Osteocyte (in vitro differentiated cells): ENCODE results near the gene RILPL1. TPM values are rescaled to one million over a fixed set of nuclear protein-coding genes. Genes with fewer than 3 reads are reported as not detected.
A peak's percentile ranks its signal among the peaks of the same experiment; 100 is the strongest.
"Not testable (repeated sequence)": the region's sequence is repeated elsewhere in the genome, so short reads cannot be mapped to it uniquely, and the experiment has no call there.

ENCODE experiments used
- DNase-seq: peaks from one replicate; pipeline ENCODE4 v3.0.0; 2021; ENCODE audit warnings: mixed read lengths; ENCODE audit not compliant: unreplicated experiment; ENCODE audit errors: extremely low spot score
- H3K27ac Mint-ChIP-seq: one replicate; pipeline ENCODE4 v1.8.0; 2021; ENCODE audit warnings: mild to moderate bottlenecking, mixed read lengths; ENCODE audit not compliant: unreplicated experiment
- H3K27me3 Mint-ChIP-seq: one replicate; pipeline ENCODE4 v1.8.0; 2021; ENCODE audit warnings: mixed read lengths; ENCODE audit not compliant: unreplicated experiment
- H3K36me3 Mint-ChIP-seq: one replicate; pipeline ENCODE4 v1.8.0; 2021; ENCODE audit warnings: mixed read lengths; ENCODE audit not compliant: unreplicated experiment
- H3K4me1 Mint-ChIP-seq: one replicate; pipeline ENCODE4 v1.8.0; 2021; ENCODE audit warnings: mixed read lengths; ENCODE audit not compliant: unreplicated experiment
- H3K4me3 Mint-ChIP-seq: one replicate; pipeline ENCODE4 v1.8.0; 2021; ENCODE audit warnings: mild to moderate bottlenecking, moderate library complexity, mixed read lengths; ENCODE audit not compliant: unreplicated experiment
- H3K9me3 Mint-ChIP-seq: one replicate; pipeline ENCODE4 v1.8.0; 2021; ENCODE audit warnings: mixed read lengths; ENCODE audit not compliant: unreplicated experiment
- total RNA-seq: library from RNA; stranded (reverse); gene quantifications from 2 replicates; pipeline ENCODE4 v1.2.1, GENCODE V29; 2021
- TF ChIP-seq, protein P1 (sequence below): fragments of 200-600 bp; sonication (generic); IDR thresholded peaks from 2 replicates; pipeline ENCODE4 v1.5.0; 2021; ENCODE audit warnings: antibody characterized with exemption, mild to moderate bottlenecking, moderate library complexity

RILPL1 gene
- total RNA-seq, 1 donor from 2014 or later = 35.1 TPM

DNA sequence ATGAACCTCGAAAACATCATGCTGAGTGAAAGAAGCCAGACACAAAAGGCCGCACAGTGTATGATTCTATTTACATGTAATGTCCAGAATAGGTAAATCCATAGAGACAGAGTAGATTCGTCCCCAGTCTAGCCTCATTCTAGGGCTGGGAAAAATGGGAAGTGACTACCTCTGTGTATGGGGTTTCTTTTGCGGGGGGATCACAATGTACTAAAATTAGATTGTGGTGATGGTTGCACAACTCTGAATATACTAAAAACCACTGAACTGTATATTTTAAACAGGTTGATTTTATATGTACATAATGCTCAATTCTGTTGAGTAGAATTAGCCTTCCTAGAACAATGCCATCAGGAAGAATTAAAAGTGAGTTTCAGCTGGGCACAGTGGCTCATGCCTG lies 90.7 kb downstream of the RILPL1 start:
- H3K36me3 Mint-ChIP-seq = no peaks in the 10 kb centered on the region

DNA sequence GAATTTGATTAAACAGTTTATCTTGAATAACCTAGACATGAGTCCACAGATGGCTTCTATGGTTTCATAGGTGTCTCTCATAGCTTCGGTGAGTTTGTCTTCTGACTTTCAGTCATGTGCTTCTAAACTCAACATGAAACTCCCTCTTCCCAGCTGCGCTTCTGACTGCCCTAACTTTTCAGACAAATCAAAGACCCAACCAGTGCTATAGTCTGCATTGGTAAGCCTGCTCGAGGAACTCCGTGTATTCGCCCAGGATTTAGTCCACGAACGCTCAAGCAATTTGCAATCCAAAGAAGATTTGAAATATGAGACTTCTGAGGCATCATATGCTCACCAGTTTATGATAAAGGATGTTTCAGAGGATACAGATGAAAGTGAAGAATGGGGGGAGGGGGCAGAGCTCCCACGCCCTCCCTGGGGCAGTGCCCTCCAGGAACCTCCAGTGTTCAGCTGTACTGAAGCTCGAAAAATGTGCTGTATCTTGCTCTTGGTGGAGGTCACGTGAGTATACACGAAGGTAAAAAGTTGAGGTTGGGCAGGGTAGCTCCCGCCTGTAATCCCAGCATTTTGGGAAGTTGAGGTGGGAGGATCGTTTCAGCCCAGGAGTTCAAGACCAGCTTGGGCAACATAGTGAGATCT lies 91.9 kb downstream of the RILPL1 start:
- Mint-ChIP-seq H3K27ac (no peak overlapping the region), H3K9me3 (no peaks in the 10 kb centered on the region), H3K27me3 (no peaks in the 10 kb centered on the region), H3K4me1 (peaks cover 21% of the 10 kb centered on the region), H3K36me3 (no peaks in the 10 kb centered on the region), H3K4me3 (no peak overlapping the region)
- TF ChIP-seq, protein P1, sequence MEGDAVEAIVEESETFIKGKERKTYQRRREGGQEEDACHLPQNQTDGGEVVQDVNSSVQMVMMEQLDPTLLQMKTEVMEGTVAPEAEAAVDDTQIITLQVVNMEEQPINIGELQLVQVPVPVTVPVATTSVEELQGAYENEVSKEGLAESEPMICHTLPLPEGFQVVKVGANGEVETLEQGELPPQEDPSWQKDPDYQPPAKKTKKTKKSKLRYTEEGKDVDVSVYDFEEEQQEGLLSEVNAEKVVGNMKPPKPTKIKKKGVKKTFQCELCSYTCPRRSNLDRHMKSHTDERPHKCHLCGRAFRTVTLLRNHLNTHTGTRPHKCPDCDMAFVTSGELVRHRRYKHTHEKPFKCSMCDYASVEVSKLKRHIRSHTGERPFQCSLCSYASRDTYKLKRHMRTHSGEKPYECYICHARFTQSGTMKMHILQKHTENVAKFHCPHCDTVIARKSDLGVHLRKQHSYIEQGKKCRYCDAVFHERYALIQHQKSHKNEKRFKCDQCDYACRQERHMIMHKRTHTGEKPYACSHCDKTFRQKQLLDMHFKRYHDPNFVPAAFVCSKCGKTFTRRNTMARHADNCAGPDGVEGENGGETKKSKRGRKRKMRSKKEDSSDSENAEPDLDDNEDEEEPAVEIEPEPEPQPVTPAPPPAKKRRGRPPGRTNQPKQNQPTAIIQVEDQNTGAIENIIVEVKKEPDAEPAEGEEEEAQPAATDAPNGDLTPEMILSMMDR = no peak
- no peak for DNase-seq

More for the DNA sequence above, 90.7 kb downstream of the RILPL1 start:
- Mint-ChIP-seq H3K27me3 (no peaks in the 10 kb centered on the region), H3K4me3 (no peak overlapping the region), H3K4me1 (peaks cover 21% of the 10 kb centered on the region), H3K27ac (no peak overlapping the region), H3K9me3 (no peaks in the 10 kb centered on the region)
- TF ChIP-seq, protein P1 = no peak
- no peak for DNase-seq

DNA sequence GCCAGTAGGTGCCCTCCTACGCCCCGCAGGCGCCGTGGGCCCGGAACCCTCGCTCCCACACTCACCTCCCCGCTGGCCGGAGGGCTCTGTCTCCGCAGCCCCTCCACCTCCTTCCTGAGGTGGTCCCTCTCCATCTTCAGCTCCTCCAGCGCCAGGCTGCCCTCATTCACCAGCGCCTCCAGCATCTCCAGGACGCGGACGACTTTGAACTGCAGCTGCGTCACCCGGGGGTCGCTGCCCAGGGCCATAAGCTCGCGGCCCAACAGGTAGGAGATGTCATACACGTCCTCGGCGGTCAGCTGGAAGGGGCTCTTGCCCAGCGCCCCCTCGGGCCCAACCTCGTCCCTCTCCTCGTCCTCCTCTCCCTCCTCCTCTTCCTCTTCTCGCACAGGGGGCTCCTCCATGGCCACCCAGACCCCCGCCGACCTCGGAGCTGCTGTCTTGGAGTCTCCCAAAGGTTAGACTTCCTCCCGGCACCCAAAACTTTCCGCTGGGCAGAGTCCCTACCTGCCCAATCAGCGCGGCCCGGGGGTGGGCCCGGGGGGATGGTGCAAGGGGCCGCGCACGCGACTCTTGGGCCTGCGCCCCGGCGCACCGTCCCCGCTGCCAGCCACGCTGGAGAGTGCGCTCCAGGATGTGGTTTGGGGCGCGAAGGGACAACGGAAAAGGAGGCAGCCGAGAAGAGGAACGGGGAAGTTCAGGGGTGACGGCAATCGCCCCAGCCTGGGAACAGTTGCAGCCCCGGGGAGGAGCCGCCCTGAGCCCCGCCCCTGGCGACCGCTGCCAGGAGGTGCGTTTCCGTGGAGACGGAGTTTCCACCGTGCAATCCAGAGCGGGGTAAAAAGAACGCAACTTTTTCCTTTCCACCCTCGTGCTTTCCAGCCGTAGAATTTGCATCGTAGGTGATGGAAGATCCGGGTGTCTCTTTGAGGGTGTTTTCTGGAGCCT lies 97.2 kb downstream of the RILPL1 start, which contains the start of gene RILPL2:
Gene RILPL2 (minus strand): TSS at position 668 of the 948 bp plus-strand sequence. CDS start 264 bp downstream, at position 404.
- Mint-ChIP-seq H3K27ac (peak within 1 kb of the TSS; percentile 87), H3K4me1 (peaks cover 25% of the 10 kb centered on the region), H3K4me3 (peak within 1 kb of the TSS; percentile 97), H3K36me3 (no peaks in the 10 kb centered on the region), H3K27me3 (no peaks in the 10 kb centered on the region), H3K9me3 (no peaks in the 10 kb centered on the region)
- TF ChIP-seq, protein P1 = no peak
- DNase-seq = peak; percentile 92

DNA sequence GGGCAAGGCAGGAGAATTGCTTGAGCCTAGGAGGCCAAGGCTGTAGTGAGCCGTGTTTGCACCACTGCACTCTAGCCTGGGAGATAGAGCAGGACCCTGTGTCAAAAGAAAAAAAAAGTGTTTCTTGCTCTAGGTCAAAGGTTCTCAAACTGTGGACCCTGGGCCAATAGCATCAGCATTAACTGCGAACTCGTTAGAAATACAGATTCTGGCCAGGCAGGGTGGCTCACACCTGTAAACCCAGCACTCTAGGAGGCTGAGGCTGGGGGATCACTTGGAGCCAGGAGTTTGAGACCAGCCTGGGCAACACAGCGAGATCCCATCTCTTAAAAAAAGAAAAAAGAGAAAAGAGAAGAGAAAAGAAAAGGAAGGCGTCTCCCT lies 97.9 kb downstream of the RILPL1 start:
- peak overlapping the region; percentile 97 for H3K4me3 Mint-ChIP-seq
- H3K27ac Mint-ChIP-seq = peak overlapping the region; percentile 87
- TF ChIP-seq, protein P1 = no peak
- peaks cover 4% of the 10 kb centered on the region for H3K36me3 Mint-ChIP-seq
- no peaks in the 10 kb centered on the region for H3K27me3 Mint-ChIP-seq
- no peak for DNase-seq
- peaks cover 25% of the 10 kb centered on the region for H3K4me1 Mint-ChIP-seq
- H3K9me3 Mint-ChIP-seq = no peaks in the 10 kb centered on the region

DNA sequence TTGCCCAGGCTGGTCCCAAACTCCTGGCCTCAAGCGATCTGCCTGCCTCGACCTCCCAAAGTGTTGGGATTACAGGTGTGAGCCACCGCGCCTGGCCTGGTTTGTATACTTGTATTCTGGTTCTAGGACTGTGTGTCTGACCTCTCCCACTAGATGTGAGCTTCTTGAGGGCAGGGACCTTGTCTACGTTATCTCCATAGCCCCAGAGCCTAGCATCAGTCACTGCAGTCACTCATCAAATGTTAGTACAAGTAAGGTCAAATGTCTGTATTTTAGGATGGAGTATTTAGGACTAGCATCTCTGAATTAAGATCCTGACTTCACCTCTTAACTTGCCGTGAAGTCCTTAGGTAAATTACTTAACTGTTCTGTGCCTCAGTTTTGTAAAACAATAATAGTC lies 99.9 kb downstream of the RILPL1 start:
- no peaks in the 10 kb centered on the region for H3K27me3 Mint-ChIP-seq
- no peak overlapping the region for H3K27ac Mint-ChIP-seq
- TF ChIP-seq, protein P1 = no peak
- no peak for DNase-seq
- no peaks in the 10 kb centered on the region for H3K9me3 Mint-ChIP-seq
- H3K36me3 Mint-ChIP-seq = peaks cover 8% of the 10 kb centered on the region
- H3K4me1 Mint-ChIP-seq = peaks cover 25% of the 10 kb centered on the region
- H3K4me3 Mint-ChIP-seq = no peak overlapping the region

DNA sequence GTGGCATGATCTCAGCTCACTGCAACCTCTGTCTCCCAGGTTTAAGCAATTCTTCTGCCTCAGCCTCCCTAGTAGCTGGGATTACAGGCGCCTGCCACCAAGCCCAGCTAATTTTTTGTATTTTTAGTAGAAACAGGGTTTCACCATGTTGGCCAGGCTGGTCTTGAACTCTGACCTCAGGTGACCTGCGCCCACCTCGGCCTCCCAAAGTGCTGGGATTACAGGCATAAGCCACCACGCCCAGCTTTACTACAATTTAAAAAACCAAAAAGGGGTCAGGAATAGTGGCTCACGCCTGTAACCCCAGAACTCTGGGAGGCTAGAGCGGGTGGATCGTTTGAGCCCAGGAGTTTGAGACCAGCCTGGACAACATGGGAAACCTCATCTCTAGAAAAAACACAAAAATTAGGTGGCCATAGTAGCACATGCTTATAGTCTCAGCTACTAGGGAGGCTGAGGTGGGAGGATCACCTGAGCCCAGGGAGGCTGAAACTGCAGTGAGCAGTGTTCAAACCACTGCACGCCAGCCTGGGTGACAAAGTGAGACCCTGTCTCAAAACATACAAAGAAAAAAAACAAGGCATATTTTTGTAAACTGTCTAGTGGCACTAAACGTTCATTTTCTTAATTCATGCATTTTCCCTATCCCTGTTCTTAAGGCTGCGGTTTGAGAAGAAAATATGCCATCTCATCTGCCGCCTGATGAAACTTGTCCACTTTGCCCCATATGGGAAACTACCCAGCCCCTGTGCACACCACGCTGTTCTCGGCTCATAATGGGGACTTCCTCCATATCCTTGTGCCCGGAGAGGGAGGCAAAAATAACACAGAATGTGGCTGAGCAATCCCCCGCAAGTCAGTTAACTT lies 101.3 kb downstream of the RILPL1 start:
- H3K27ac Mint-ChIP-seq = peak overlapping the region; percentile 68
- H3K4me3 Mint-ChIP-seq, H3K9me3 Mint-ChIP-seq, DNase-seq, H3K27me3 Mint-ChIP-seq, H3K36me3 Mint-ChIP-seq: not testable (repeated sequence)
- H3K4me1 Mint-ChIP-seq = peaks cover 25% of the 10 kb centered on the region
